ENCODE measurements around the gene CELA3B.
"Not testable (repeated sequence)": the region's sequence is repeated elsewhere in the genome, so short reads cannot be mapped to it uniquely, and the experiment has no call there.

CELA3B gene

GRCh38 chr1:21975296-21975695, 1.5 kb upstream of the CELA3B start:
- not testable (repeated sequence) for DNase-seq (ENCODE audit: low spot score)

GRCh38 chr1:21978209-21978608, 1.4 kb downstream of the CELA3B start:
- DNase-seq (ENCODE audit: low spot score), result not testable (repeated sequence)

DNA sequence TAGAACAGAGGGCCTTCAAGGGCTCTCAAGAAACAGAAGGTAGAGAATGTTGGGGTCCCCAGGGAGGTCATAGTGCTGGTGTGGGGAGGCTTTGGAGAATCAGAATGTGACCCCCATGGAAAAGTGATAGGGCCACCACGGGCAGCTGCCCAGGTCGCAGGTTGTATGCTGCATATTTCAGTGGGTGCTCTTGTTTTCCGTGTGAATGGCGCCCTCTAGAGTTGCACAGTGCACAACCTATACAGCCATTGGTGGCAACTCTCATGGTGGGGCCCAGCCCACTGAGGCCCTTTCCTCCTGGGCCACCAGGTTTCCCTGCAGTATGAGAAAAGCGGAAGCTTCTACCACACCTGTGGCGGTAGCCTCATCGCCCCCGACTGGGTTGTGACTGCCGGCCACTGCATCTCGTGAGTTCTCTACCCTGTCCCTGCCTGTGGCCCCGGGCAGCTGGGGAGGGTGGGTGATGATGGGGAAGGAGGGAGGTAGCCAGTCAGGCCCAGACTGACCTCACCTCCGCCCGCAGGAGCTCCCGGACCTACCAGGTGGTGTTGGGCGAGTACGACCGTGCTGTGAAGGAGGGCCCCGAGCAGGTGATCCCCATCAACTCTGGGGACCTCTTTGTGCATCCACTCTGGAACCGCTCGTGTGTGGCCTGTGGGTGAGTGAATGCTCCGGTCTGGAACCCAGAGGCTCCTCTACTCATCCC, 3.8 kb downstream of the CELA3B start:
- not testable (repeated sequence) for DNase-seq (ENCODE audit: low spot score)

DNA sequence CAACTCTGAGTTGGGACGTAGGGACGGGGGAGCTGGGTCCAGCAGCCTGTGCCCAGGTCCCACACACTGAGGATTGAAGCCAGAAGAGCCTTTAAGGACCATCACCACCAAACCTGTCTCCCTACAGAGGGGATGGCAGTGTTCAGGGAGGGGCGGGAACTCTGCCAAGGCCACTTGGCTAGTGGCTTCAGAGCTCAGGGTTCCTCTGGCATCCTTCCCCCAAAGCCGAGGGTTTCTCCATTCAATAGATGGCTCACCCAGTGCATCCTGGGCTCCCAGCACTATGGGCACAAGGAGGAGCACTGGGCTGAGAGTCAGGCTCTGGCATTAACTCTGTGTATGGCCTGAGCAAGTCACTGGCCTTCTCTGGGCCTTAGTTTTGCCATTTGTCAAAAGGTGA, 4.4 kb downstream of the CELA3B start:
- not testable (repeated sequence) for DNase-seq (ENCODE audit: low spot score)

GRCh38 chr1:21982122-21982521, 5.3 kb downstream of the CELA3B start:
- DNase-seq (ENCODE audit: low spot score), result not testable (repeated sequence)

DNA sequence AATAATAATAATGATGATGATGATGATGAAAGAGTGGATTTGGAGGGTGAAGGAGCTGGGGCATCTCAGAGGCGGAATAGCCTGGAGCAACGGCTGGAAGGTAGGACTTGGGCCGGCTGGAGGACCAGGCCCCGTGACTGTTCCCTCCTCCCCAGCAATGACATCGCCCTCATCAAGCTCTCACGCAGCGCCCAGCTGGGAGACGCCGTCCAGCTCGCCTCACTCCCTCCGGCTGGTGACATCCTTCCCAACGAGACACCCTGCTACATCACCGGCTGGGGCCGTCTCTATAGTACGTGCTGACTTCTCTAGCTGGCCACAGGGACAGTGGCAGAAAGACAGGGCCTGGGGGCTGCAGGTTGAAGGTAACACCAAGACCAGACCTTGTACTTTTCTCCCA, 6.7 kb downstream of the CELA3B start:
- not testable (repeated sequence) for DNase-seq (ENCODE audit: low spot score)

DNA sequence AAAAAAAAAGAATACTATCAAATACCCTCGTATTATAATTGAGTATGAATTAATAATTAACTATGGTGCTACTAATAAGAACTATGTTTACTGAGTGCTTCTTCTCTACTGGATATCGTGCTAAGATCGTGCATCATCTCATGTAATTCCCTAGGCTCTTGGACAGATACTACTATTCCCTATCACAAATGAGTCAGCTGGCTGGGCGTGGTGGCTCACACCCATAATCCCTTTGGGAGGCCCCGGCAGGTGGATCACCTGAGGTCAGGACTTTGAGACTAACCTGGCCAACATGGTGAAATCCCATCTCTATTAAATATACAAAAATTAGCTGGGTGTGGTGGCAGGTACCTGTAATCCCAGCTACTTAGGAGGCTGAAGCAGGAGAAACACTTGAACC, 9.1 kb downstream of the CELA3B start:
- DNase-seq (ENCODE audit: low spot score), result not testable (repeated sequence)

GRCh38 chr1:21986386-21986785, 9.6 kb downstream of the CELA3B start:
- not testable (repeated sequence) for DNase-seq (ENCODE audit: low spot score)

GRCh38 chr1:21989672-21990393, 13.0 kb downstream of the CELA3B start:
- DNase-seq (ENCODE audit: low spot score), result not testable (repeated sequence)

DNA sequence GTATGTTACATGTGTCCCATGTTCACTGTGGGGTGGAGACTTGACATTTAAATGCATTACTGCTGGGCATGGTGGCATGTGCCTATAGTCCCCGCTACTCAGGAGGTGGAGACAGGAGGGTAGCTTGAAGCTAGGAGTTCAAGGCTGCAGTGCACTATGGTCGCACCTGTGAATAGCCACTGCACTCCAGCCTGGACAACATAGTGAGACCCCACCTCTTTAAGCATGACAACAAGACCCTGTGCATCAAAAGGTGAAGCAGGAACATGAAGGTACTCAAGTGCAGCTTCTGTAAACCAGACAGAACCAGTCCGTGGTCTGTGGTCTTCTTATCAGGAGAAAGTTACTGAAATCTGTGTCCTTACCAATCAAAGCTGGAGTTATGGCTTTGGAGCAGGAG, 15.4 kb downstream of the CELA3B start:
- DNase-seq (ENCODE audit: low spot score), result not testable (repeated sequence)

DNA sequence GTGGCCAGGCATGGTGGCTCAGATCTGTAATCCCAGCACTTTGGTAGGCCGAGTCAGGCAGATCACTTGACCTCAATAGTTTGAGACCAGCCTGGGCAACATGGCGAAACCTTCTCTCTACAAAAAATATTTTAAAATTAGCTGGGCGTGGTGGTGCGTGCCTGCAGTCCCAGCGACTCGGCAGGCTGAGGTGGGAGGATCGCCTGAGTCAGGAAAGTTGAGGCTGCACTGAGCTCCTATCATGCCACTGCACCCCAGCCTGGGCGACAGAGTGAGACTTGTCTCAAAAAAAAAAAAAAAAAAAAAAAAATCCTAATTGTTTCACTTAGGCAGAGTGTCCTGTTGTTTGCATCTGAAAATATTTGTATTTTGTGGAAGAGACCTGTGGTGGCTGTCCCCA, 17.9 kb downstream of the CELA3B start:
- DNase-seq (ENCODE audit: low spot score), result not testable (repeated sequence)

GRCh38 chr1:21996663-21996970, 19.8 kb downstream of the CELA3B start:
- DNase-seq (ENCODE audit: low spot score), result not testable (repeated sequence)

DNA sequence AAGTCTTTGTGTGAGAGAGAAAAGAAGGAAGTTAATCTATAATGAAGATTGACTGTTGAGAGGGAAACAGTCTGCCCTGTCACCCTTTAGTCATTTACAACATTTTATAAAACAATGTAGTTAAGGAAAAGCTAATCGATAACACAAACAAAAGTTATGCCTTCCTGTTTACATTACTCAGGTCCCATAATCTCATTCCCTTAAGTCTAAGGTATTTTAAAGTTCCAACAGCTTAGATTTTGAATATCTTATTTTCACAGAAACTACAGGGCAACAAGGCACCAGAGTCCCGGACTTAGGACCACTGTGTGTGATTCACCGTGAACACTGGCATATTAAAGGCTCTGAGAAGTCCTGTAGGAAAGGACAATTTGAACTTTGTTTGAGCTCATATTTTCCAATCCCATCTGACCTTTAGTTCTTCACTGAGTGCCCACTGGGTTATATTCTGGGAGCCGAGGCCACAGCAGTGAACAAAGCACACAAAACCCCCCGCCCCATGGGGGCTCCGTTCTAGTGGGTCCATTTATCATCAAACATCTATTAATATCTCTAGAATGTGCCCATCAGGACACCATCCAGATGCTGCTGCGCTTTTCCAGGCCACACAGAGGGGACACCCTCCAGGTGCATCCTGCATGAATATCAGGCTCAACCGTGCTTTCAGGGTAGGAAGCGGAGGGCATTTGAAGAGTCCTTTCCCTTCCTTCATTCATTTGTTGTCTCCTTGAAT, 21.2 kb downstream of the CELA3B start:
- DNase-seq (ENCODE audit: low spot score), result not testable (repeated sequence)

DNA sequence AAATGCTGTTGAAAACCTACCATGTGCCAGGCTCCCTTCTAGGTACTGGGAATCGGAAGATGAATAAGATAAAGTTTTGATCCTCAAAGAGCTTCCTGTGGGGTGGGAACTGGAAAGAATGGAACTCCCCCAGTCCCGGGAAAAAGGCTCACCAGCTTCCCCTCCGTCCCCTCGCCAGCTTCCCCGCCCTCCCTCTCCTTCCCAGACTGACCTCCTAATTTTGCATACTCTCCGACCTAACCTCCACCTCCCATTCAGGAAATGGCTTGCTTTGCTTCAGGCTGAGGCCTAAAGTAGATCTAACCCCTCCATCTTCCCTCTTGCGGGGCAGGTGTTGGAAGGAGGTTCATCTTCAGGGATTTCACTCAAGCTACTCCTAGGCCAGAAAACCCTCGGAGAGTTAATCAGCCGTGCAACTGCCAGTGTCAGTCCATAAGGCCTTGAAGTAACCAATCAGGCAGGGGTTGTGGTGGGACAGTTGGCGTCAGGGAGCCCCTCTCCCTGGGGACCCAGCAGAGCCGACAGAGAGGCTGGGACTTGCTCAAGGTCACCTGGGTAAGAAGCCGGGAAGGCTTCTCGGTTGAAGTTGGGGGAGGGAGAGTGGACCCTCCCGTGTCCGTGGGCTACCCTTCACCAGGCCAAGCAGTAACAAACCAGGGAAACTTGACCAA, 21.9 kb downstream of the CELA3B start:
- not testable (repeated sequence) for DNase-seq (ENCODE audit: low spot score)

- DNase-seq (ENCODE audit: low spot score), result not testable (repeated sequence)
Measured at GRCh38 chr1:21999645-22000044, 22.8 kb downstream of the CELA3B start.

- no peak for DNase-seq (ENCODE audit: low spot score)
Measured at GRCh38 chr1:22001409-22001808, 24.6 kb downstream of the CELA3B start, which contains the start of gene CELA3A. Gene CELA3A, plus strand, starts transcription at chr1:22001657. Its CDS starts 18 bp downstream, at chr1:22001675.

- not testable (repeated sequence) for DNase-seq (ENCODE audit: low spot score)
Measured at GRCh38 chr1:22002461-22002860, 25.6 kb downstream of the CELA3B start.

DNA sequence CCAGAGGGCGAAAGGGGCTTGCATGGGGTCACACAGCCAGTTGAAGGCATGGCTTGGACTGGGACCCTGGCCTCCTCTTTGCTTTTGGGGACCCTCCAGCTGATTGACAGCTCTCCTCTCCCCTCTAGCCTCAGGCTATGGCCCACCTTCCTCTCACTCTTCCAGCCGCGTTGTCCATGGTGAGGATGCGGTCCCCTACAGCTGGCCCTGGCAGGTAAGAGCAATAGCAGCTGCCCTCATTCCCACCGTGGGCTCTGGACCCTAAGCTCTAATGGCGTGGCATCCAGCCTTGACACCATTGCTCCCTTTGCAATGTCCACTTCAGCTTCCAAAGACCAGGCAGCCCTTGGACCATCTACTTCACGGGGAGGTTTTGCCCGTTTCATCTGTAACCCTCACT, 26.1 kb downstream of the CELA3B start:
- DNase-seq (ENCODE audit: low spot score), result not testable (repeated sequence)

- not testable (repeated sequence) for DNase-seq (ENCODE audit: low spot score)
Measured at GRCh38 chr1:22003959-22004358, 27.1 kb downstream of the CELA3B start.

DNA sequence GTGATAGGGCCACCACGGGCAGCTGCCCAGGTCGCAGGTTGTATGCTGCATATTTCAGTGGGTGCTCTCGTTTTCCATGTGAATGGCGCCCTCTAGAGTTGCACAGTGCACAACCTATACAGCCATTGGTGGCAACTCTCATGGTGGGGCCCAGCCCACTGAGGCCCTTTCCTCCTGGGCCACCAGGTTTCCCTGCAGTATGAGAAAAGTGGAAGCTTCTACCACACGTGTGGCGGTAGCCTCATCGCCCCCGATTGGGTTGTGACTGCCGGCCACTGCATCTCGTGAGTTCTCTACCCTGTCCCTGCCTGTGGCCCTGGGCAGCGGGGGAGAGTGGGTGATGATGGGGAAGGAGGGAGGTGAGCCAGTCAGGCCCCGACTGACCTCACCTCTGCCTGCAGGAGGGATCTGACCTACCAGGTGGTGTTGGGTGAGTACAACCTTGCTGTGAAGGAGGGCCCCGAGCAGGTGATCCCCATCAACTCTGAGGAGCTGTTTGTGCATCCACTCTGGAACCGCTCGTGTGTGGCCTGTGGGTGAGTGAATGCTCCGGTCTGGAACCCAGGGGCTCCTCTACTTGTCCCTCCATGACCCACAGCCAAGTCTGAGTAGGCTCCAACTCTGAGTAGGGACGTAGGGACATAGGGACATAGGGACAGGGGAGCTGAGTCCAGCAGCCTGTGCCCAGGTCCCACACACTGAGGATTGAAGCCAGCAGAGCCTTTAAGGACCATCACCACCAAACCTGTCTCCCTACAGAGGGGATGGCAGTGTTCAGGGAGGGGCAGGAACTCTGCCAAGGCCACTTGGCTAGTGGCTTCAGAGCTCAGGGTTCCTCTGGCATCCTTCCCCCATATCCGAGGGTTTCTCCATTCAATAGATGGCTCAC, 28.7 kb downstream of the CELA3B start:
- not testable (repeated sequence) for DNase-seq (ENCODE audit: low spot score)

- DNase-seq (ENCODE audit: low spot score), result not testable (repeated sequence)
Measured at GRCh38 chr1:22006736-22007135, 29.9 kb downstream of the CELA3B start.
